BE2C (cell line): ENCODE data around the gene USP20.

Experiments used
- DNase-seq: peaks from one replicate; pipeline ENCODE4 v3.0.0-alpha.2; 2020
- H3K27me3 ChIP-seq: fragments of 250-450 bp; sonication (Bioruptor Pico); 2 replicates; pipeline ENCODE4 v1.5.1; 2020; ENCODE audit warnings: mild to moderate bottlenecking
- H3K36me3 ChIP-seq: fragments of 250-450 bp; sonication (Bioruptor Pico); 2 replicates; pipeline ENCODE4 v1.5.1; 2020; ENCODE audit warnings: mild to moderate bottlenecking
- H3K4me1 ChIP-seq: fragments of 250-450 bp; sonication (Bioruptor Pico); 2 replicates; pipeline ENCODE4 v1.5.1; 2020
- H3K4me3 ChIP-seq: 2 replicates; pipeline ENCODE4 v1.5.1; 2011; ENCODE audit warnings: low read depth, low read length
- H3K9me3 ChIP-seq: fragments of 250-450 bp; sonication (Bioruptor Pico); 2 replicates; pipeline ENCODE4 v1.5.1; 2020
- CTCF ChIP-seq: IDR thresholded peaks from 2 replicates; pipeline ENCODE4 v1.5.1; 2012; ENCODE audit warnings: mild to moderate bottlenecking, low read depth, low read length

Gene USP20

GRCh38 chr9:129810788-129811187, 24.5 kb upstream of the USP20 start:
- H3K36me3 ChIP-seq, result peaks cover 53% of the 10 kb centered on the region
- no peaks in the 10 kb centered on the region for H3K27me3 ChIP-seq
- no peaks in the 10 kb centered on the region for H3K9me3 ChIP-seq
- H3K4me1 ChIP-seq, result no peaks in the 10 kb centered on the region; the same call in 1 of the 2 replicates
- no peak overlapping the region for H3K4me3 ChIP-seq
- no peak for DNase-seq
- TF ChIP-seq CTCF, result no peak

- Histone ChIP-seq H3K4me3 (no peak overlapping the region), H3K4me1 (no peaks in the 10 kb centered on the region; the same call in 1 of the 2 replicates), H3K36me3 (peaks cover 60% of the 10 kb centered on the region), H3K9me3 (no peaks in the 10 kb centered on the region), H3K27me3 (no peaks in the 10 kb centered on the region)
- TF ChIP-seq CTCF, result no peak
- no peak for DNase-seq
Observed at GRCh38 chr9:129811967-129812363, 23.3 kb upstream of the USP20 start.

GRCh38 chr9:129812385-129812784, 22.9 kb upstream of the USP20 start:
- Histone ChIP-seq H3K36me3 (peaks cover 60% of the 10 kb centered on the region), H3K4me1 (no peaks in the 10 kb centered on the region; the same call in 1 of the 2 replicates), H3K4me3 (no peak overlapping the region), H3K27me3 (no peaks in the 10 kb centered on the region), H3K9me3 (no peaks in the 10 kb centered on the region)
- DNase-seq, result no peak
- no peak for TF ChIP-seq CTCF

GRCh38 chr9:129813661-129814060, 21.6 kb upstream of the USP20 start:
- DNase-seq, result no peak
- no peaks in the 10 kb centered on the region for H3K9me3 ChIP-seq
- H3K36me3 ChIP-seq, result peaks cover 61% of the 10 kb centered on the region
- no peak overlapping the region for H3K4me3 ChIP-seq
- no peaks in the 10 kb centered on the region for H3K27me3 ChIP-seq
- no peak for TF ChIP-seq CTCF
- no peaks in the 10 kb centered on the region; the same call in 1 of the 2 replicates for H3K4me1 ChIP-seq

GRCh38 chr9:129814432-129815223, 20.6 kb upstream of the USP20 start:
- no peaks in the 10 kb centered on the region; the same call in 1 of the 2 replicates for H3K4me1 ChIP-seq
- H3K4me3 ChIP-seq, result no peak overlapping the region
- peaks cover 54% of the 10 kb centered on the region for H3K36me3 ChIP-seq
- no peaks in the 10 kb centered on the region for H3K27me3 ChIP-seq
- TF ChIP-seq CTCF, result no peak
- no peaks in the 10 kb centered on the region for H3K9me3 ChIP-seq
- DNase-seq, result no peak

GRCh38 chr9:129815278-129815677, 20.0 kb upstream of the USP20 start:
- Histone ChIP-seq H3K9me3 (no peaks in the 10 kb centered on the region), H3K36me3 (peaks cover 50% of the 10 kb centered on the region), H3K4me1 (no peaks in the 10 kb centered on the region; the same call in 1 of the 2 replicates), H3K27me3 (no peaks in the 10 kb centered on the region), H3K4me3 (no peak overlapping the region)
- no peak for TF ChIP-seq CTCF
- DNase-seq, result no peak
